HCT116 (cell line): ENCODE measurements around the gene FBP1. TPM values are rescaled to one million over a fixed set of nuclear protein-coding genes. Genes with fewer than 3 reads are reported as not detected.

Experiments used
- ATAC-seq: fragments of 200-7000 bp; cut with Tn5 transposase; 2 replicates; pipeline ENCODE4 v1.9.1; 2020; ENCODE audit warnings: mild to moderate bottlenecking, moderate library complexity
- BruUV-seq: library from RNA; stranded (reverse); fragments of 400-500 nt; replicated peaks from 2 replicates; lab custom pipeline; 2021; lab: Mats Ljungman, UMichigan
- CTCF ChIA-PET: fragments of 300-600 bp; sonication (Branson Sonifier 250); formaldehyde crosslinking; loops from one replicate; lab custom pipeline; 2021; ENCODE audit warnings: antibody characterized with exemption; lab: Charles Lee
- POLR2A ChIA-PET: fragments of 300-600, 350-600 bp; sonication (Branson Sonifier 250); formaldehyde crosslinking; loops from one replicate; lab custom pipeline; 2021; ENCODE audit warnings: antibody characterized with exemption; lab: Charles Lee
- RAD21 ChIA-PET, 2 experiments: fragments of 300-600 bp; sonication (Branson Sonifier 250); formaldehyde crosslinking; loops; one replicate each; lab custom pipeline; 2023; ENCODE audit warnings: low total read pairs in 2 of 2; ENCODE audit not compliant: uncharacterized antibody in 2 of 2, unreplicated experiment in 2 of 2, low non-redundant PET in 1 of 2; lab: Charles Lee
- DNase-seq: peaks from one replicate; pipeline ENCODE4 v3.0.0-alpha.2; 2010; ENCODE audit warnings: low read depth, low spot score
- H2AFZ ChIP-seq: fragments of 200-600 bp; shearing (Covaris generic), sonication (generic); 2 replicates; pipeline ENCODE4 v1.6.1; 2017; ENCODE audit warnings: low read depth, mixed run types, mixed read lengths, antibody characterized with exemption, low read length; ENCODE audit not compliant: poor library complexity, severe bottlenecking
- H3K27ac ChIP-seq: 2 replicates; pipeline ENCODE4 v1.5.1; 2012; ENCODE audit warnings: low read depth, low read length
- H3K27me3 ChIP-seq: fragments of 200-600 bp; sonication (generic); 2 replicates; pipeline ENCODE4 v1.6.1; 2016; ENCODE audit warnings: mixed run types, low read length, mixed read lengths; ENCODE audit not compliant: insufficient read depth
- H3K36me3 ChIP-seq, 2 experiments: fragments of 200-500 bp in 1 of 2; fragments of 200-600 bp in 1 of 2; sonication (Bioruptor generic) in 1 of 2; sonication (generic) in 1 of 2; 2 replicates each; pipeline versions ENCODE4 v1.5.1 to v1.6.1; 2014 to 2016; ENCODE audit warnings: low read length in 2 of 2, inconsistent platforms in 1 of 2, mixed read lengths in 1 of 2, mixed run types in 1 of 2; ENCODE audit not compliant: insufficient read depth in 2 of 2, control insufficient read depth in 1 of 2
- H3K4me1 ChIP-seq, 2 experiments: fragments of 200-600 bp in 1 of 2; sonication (generic) in 1 of 2; 2 replicates each; pipeline versions ENCODE4 v1.5.1 to v1.6.1; 2012 to 2017; ENCODE audit warnings: low read length in 2 of 2, inconsistent platforms in 1 of 2, mild to moderate bottlenecking in 1 of 2, mixed read lengths in 1 of 2, mixed run types in 1 of 2, moderate library complexity in 1 of 2; ENCODE audit not compliant: insufficient read depth in 2 of 2, control insufficient read depth in 1 of 2
- H3K4me2 ChIP-seq: fragments of 200-600 bp; sonication (generic); 2 replicates; pipeline ENCODE4 v1.6.1; 2017; ENCODE audit warnings: mixed run types, low read length, mixed read lengths
- H3K4me3 ChIP-seq, 2 experiments: fragments of 200-600 bp in 1 of 2; sonication (generic) in 1 of 2; replicated peaks in 1 of 2; 2 replicates each; pipeline ENCODE4 v1.5.1; 2011 to 2016; ENCODE audit warnings: low read length in 2 of 2, control low read depth in 1 of 2, low read depth in 1 of 2, mild to moderate bottlenecking in 1 of 2, mixed read lengths in 1 of 2, mixed run types in 1 of 2
- H3K79me2 ChIP-seq: fragments of 200-600 bp; sonication (generic); 2 replicates; pipeline ENCODE4 v1.6.1; 2017; ENCODE audit warnings: mild to moderate bottlenecking, mixed run types, low read length, moderate library complexity, mixed read lengths; ENCODE audit not compliant: insufficient read depth
- H3K9ac ChIP-seq: fragments of 200-600 bp; sonication (generic); 2 replicates; pipeline ENCODE4 v1.6.1; 2016; ENCODE audit warnings: low read length, mixed read lengths
- H3K9me2 ChIP-seq: fragments of 200-600 bp; sonication (generic), shearing (Covaris generic); 2 replicates; pipeline ENCODE4 v1.6.1; 2017; ENCODE audit warnings: mixed run types, mild to moderate bottlenecking, moderate library complexity; ENCODE audit not compliant: insufficient read depth
- H3K9me3 ChIP-seq, 2 experiments: fragments of 200-500 bp in 1 of 2; fragments of 200-600 bp in 1 of 2; sonication (Bioruptor generic) in 1 of 2; sonication (generic) in 1 of 2; 2 replicates each; pipeline ENCODE4 v1.6.1; 2014 to 2017; ENCODE audit warnings: low read length in 2 of 2, mixed read lengths in 2 of 2, inconsistent platforms in 1 of 2, low read depth in 1 of 2, mild to moderate bottlenecking in 1 of 2, mixed run types in 1 of 2, moderate library complexity in 1 of 2; ENCODE audit not compliant: control insufficient read depth in 1 of 2, insufficient read depth in 1 of 2
- H4K20me1 ChIP-seq: fragments of 200-600 bp; sonication (generic), shearing (Covaris generic); 2 replicates; pipeline ENCODE4 v1.6.1; 2017; ENCODE audit warnings: mixed run types, mild to moderate bottlenecking, moderate library complexity; ENCODE audit not compliant: insufficient read depth
- CEBPB ChIP-seq: IDR thresholded peaks from 2 replicates; pipeline ENCODE4 v1.6.1; 2012; ENCODE audit warnings: low read depth
- CTCF ChIP-seq, 3 experiments: fragments of 200-600 bp in 1 of 3; sonication (generic) in 1 of 3; IDR thresholded peaks in 2 of 3; conservative IDR thresholded peaks in 1 of 3; 2 replicates each; pipeline ENCODE4 v1.5.1; 2012 to 2017; ENCODE audit warnings: low read depth in 2 of 3, low read length in 2 of 3, antibody characterized with exemption in 1 of 3, borderline replicate concordance in 1 of 3, control low read depth in 1 of 3, mild to moderate bottlenecking in 1 of 3, mixed read lengths in 1 of 3, mixed run types in 1 of 3, moderate library complexity in 1 of 3; ENCODE audit not compliant: insufficient read depth in 1 of 3
- EGR1 ChIP-seq: IDR thresholded peaks from 2 replicates; pipeline ENCODE4 v1.6.1; 2012; ENCODE audit warnings: low read depth
- ELF1 ChIP-seq: IDR thresholded peaks from 2 replicates; pipeline ENCODE4 v1.6.1; 2012; ENCODE audit warnings: low read depth, borderline replicate concordance
- FOSL1 ChIP-seq: IDR thresholded peaks from 2 replicates; pipeline ENCODE4 v1.6.1; 2012; ENCODE audit warnings: low read depth
- JUND ChIP-seq: IDR thresholded peaks from 2 replicates; pipeline ENCODE4 v1.6.1; 2012
- POLR2A ChIP-seq: IDR thresholded peaks from 2 replicates; pipeline ENCODE4 v1.7.0; 2011; ENCODE audit warnings: borderline replicate concordance; ENCODE audit not compliant: insufficient read depth, insufficient read length; ENCODE audit errors: extremely low read depth
- RAD21 ChIP-seq: IDR thresholded peaks from 2 replicates; pipeline ENCODE4 v1.6.1; 2012; ENCODE audit warnings: low read depth, mild to moderate bottlenecking
- REST ChIP-seq: IDR thresholded peaks from 2 replicates; pipeline ENCODE4 v1.6.1; 2012; ENCODE audit warnings: low read depth
- SP1 ChIP-seq: IDR thresholded peaks from 2 replicates; pipeline ENCODE4 v1.6.1; 2012; ENCODE audit warnings: low read depth
- SRF ChIP-seq: IDR thresholded peaks from 2 replicates; pipeline ENCODE4 v1.6.1; 2012; ENCODE audit warnings: low read depth
- TCF7L2 ChIP-seq: IDR thresholded peaks from 2 replicates; pipeline ENCODE4 v1.7.0; 2011; ENCODE audit warnings: borderline replicate concordance, inconsistent platforms; ENCODE audit not compliant: insufficient read depth, insufficient read length; ENCODE audit errors: extremely low read depth
- YY1 ChIP-seq: IDR thresholded peaks from 2 replicates; pipeline ENCODE4 v1.6.1; 2011; ENCODE audit warnings: low read length, low read depth, moderate library complexity, mild to moderate bottlenecking; ENCODE audit not compliant: insufficient replicate concordance; ENCODE audit errors: extremely low read depth
- ZBTB33 ChIP-seq: IDR thresholded peaks from 2 replicates; pipeline ENCODE4 v1.6.1; 2011; ENCODE audit warnings: mild to moderate bottlenecking, low read length, moderate library complexity; ENCODE audit not compliant: insufficient replicate concordance; ENCODE audit errors: extremely low read depth
- ZFX ChIP-seq: fragments of 450-650 bp; IDR thresholded peaks from 2 replicates; pipeline ENCODE4 v1.6.1; 2017
- intact Hi-C: fragments of 100-400 bp; cut with micrococcal nuclease; formaldehyde crosslinking; loops from 2 replicates; pipeline ENCODE4 v1.10.0; 2022
- total RNA-seq: library from RNA; stranded (reverse); gene quantifications from one replicate; pipeline ENCODE4 v1.2.1, GENCODE V29; 2021; ENCODE audit not compliant: unreplicated experiment

The FBP1 gene
- total RNA-seq, 1 experiment from 2014 or later, result 0.42 TPM

GRCh38 chr9:94554439-94555331, 84.6 kb downstream of the FBP1 start, which contains the start of gene PCAT7 (continued):
- peak; percentile 67 for TF ChIP-seq SP1
- TF ChIP-seq ZFX, result no peak
- no peak for TF ChIP-seq JUND
- TF ChIP-seq EGR1, result no peak
- peak; percentile 92 for TF ChIP-seq POLR2A
- no peak for TF ChIP-seq YY1
- TF ChIP-seq SRF, result no peak

GRCh38 chr9:94554078-94554438, 85.3 kb downstream of the FBP1 start:
- ATAC-seq, result peak; percentile 49
- H3K4me3 ChIP-seq, result peak overlapping the region; percentile 69 to 80
- ChIA-PET POLR2A (interaction anchor here (1.0 to 1.7 kb wide), 7 partner anchors 16 to 125 kb away, joined by 3 to 6 read pairs (median 4); no protein-coding TSS in a partner anchor), RAD21 (interaction anchor here (0.6 to 0.7 kb wide), 2 partner anchors 115 to 531 kb away, joined by 3 to 4 read pairs; no protein-coding TSS in a partner anchor), CTCF (interaction anchor here (0.9 to 1.6 kb wide), 7 partner anchors 46 to 614 kb away, joined by 3 to 11 read pairs (median 6); no protein-coding TSS in a partner anchor)
- intact Hi-C loops, result loop anchor here (10.0 kb wide), 2 partner anchors 581 to 1661 kb away; no protein-coding TSS in a partner anchor
- no peaks in the 10 kb centered on the region for H4K20me1 ChIP-seq
- no peaks in the 10 kb centered on the region for H3K27me3 ChIP-seq
- no peaks in the 10 kb centered on the region for H3K9me2 ChIP-seq
- peaks cover 6 to 21% of the 10 kb centered on the region in 2 experiments; a peak in 2 of 4 replicates for H3K4me1 ChIP-seq
- 0 out of 2 replicates have a peak, but pooled peaks cover 3% of the 10 kb centered on the region for H3K79me2 ChIP-seq
- peak overlapping the region; percentile 79 for H2AFZ ChIP-seq
- H3K4me2 ChIP-seq, result peak overlapping the region; percentile 84
- H3K27ac ChIP-seq, result peak overlapping the region; percentile 79; the same call in 1 of the 2 replicates
- H3K9me3 ChIP-seq, result no peaks in the 10 kb centered on the region
- H3K9ac ChIP-seq, result peak overlapping the region; percentile 75
- no peak for DNase-seq
- 0 out of 4 replicates have a peak, but pooled peaks cover 0 to 5% of the 10 kb centered on the region in 2 experiments for H3K36me3 ChIP-seq
- BruUV-seq, result no TSS peak
- TF ChIP-seq ZBTB33 (no peak), CEBPB (no peak), RAD21 (no peak), YY1 (no peak), SRF (no peak), FOSL1 (no peak), REST (no peak), SP1 (no peak), ELF1 (no peak), TCF7L2 (no peak), CTCF (IDR thresholded peaks at IDR 0.05 in 2 of 3, conservative IDR thresholded peaks at IDR 0.05 in 1 of 3; ENCODE audit: borderline replicate concordance in 1 of 3, insufficient read depth in 1 of 3, low read depth in 2 of 3, low read length in 2 of 3) (no peak)
